HG03575 (cell line): ENCODE measurements around the gene PFKFB2.

Experiments
- ATAC-seq: cut with Tn5 transposase; IDR thresholded peaks from one replicate; pipeline ENCODE4 v1.9.1; 2021; ENCODE audit not compliant: unreplicated experiment, insufficient number of reproducible peaks, low FRiP score; ENCODE audit errors: extremely low read depth

The PFKFB2 gene

GRCh38 chr1:207112616-207113296, 59.7 kb downstream of the PFKFB2 start:
- no peak for ATAC-seq

- no peak for ATAC-seq
These were observed 62.2 kb downstream of the PFKFB2 start for GRCh38 chr1:207115269-207115668.

GRCh38 chr1:207124389-207124788, 71.3 kb downstream of the PFKFB2 start:
- no peak for ATAC-seq

GRCh38 chr1:207128336-207128921, 75.4 kb downstream of the PFKFB2 start:
- ATAC-seq: no peak

GRCh38 chr1:207129053-207129452, 76.0 kb downstream of the PFKFB2 start:
- no peak for ATAC-seq
